HEK293 (cell line): ENCODE data around the gene RFTN1.

Experiments used
- CTCF ChIA-PET: fragments of 350-600 bp; formaldehyde crosslinking; extraction: SDS; loops from one replicate; lab custom pipeline; 2021; ENCODE audit warnings: antibody characterized with exemption; lab: Yijun Ruan, JAX
- POLR2A ChIA-PET: fragments of 300-600 bp; formaldehyde crosslinking; extraction: SDS; loops from one replicate; lab custom pipeline; 2020; ENCODE audit warnings: antibody characterized with exemption, inconsistent platforms; lab: Yijun Ruan, JAX
- H3K27ac ChIP-seq: fragments of 200-500 bp; sonication (Bioruptor generic); 2 replicates; pipeline ENCODE4 v1.5.1; 2014; ENCODE audit warnings: low read depth, low read length, control low read depth, inconsistent platforms; ENCODE audit errors: extremely low read depth
- H3K36me3 ChIP-seq, 2 experiments: fragments of 200-500 bp in 1 of 2; sonication (Bioruptor generic) in 1 of 2; 1 replicate in 1 of 2; 2 replicates in 1 of 2; pipeline ENCODE4 v1.5.1; 2014 to 2017; ENCODE audit warnings: inconsistent platforms in 2 of 2, low read length in 2 of 2; ENCODE audit not compliant: control insufficient read depth in 2 of 2, insufficient read depth in 1 of 2
- H3K4me1 ChIP-seq: fragments of 200-500 bp; sonication (Bioruptor generic); 2 replicates; pipeline ENCODE4 v1.5.1; 2014; ENCODE audit warnings: mild to moderate bottlenecking, low read length, inconsistent platforms; ENCODE audit not compliant: control insufficient read depth, insufficient read depth
- H3K4me3 ChIP-seq: 2 replicates; pipeline ENCODE4 v1.5.1; 2011; ENCODE audit warnings: low read depth, mild to moderate bottlenecking, control low read depth, low read length, moderate library complexity
- H3K9me3 ChIP-seq: fragments of 200-500 bp; sonication (Bioruptor generic); 2 replicates; pipeline ENCODE4 v1.5.1; 2014; ENCODE audit warnings: low read depth, low read length, inconsistent platforms; ENCODE audit not compliant: control insufficient read depth, insufficient read depth
- EGR2 ChIP-seq: fragments of 450-650 bp; formaldehyde crosslinking; IDR thresholded peaks from 2 replicates; pipeline ENCODE4 v1.5.1; 2016; ENCODE audit warnings: low read depth, missing biosample characterization, missing genetic modification characterization
- KLF1 ChIP-seq: fragments of 450-650 bp; formaldehyde crosslinking; IDR thresholded peaks from 2 replicates; pipeline ENCODE4 v1.5.1; 2016; ENCODE audit warnings: missing biosample characterization, missing genetic modification characterization
- KLF16 ChIP-seq: fragments of 450-650 bp; formaldehyde crosslinking; IDR thresholded peaks from 2 replicates; pipeline ENCODE4 v1.5.1; 2017; ENCODE audit warnings: missing biosample characterization, missing genetic modification characterization
- TCF7L2 ChIP-seq: IDR thresholded peaks from 2 replicates; pipeline ENCODE4 v1.6.1; 2011; ENCODE audit warnings: low read depth, mild to moderate bottlenecking, inconsistent platforms, low read length, moderate library complexity, borderline replicate concordance
- ZFHX2 ChIP-seq: fragments of 450-650 bp; formaldehyde crosslinking; conservative IDR thresholded peaks from 2 replicates; pipeline ENCODE4 v1.5.1; 2016; ENCODE audit warnings: missing biosample characterization, missing genetic modification characterization
- ZNF10 ChIP-seq: fragments of 450-650 bp; formaldehyde crosslinking; IDR thresholded peaks from 2 replicates; pipeline ENCODE4 v1.5.1; 2017; ENCODE audit warnings: missing biosample characterization, missing genetic modification characterization
- ZNF138 ChIP-seq: fragments of 450-650 bp; formaldehyde crosslinking; IDR thresholded peaks from 2 replicates; pipeline ENCODE4 v1.5.1; 2016; ENCODE audit warnings: missing biosample characterization, missing genetic modification characterization, borderline replicate concordance
- ZNF221 ChIP-seq: fragments of 450-650 bp; formaldehyde crosslinking; IDR thresholded peaks from 2 replicates; pipeline ENCODE4 v1.5.1; 2017; ENCODE audit warnings: missing biosample characterization, missing genetic modification characterization, borderline replicate concordance
- ZNF239 ChIP-seq: fragments of 450-650 bp; formaldehyde crosslinking; IDR thresholded peaks from 2 replicates; pipeline ENCODE4 v1.5.1; 2016; ENCODE audit warnings: missing biosample characterization, missing genetic modification characterization
- ZNF248 ChIP-seq: fragments of 450-650 bp; formaldehyde crosslinking; IDR thresholded peaks from 2 replicates; pipeline ENCODE4 v1.5.1; 2017; ENCODE audit warnings: missing biosample characterization, missing genetic modification characterization
- ZNF292 ChIP-seq: fragments of 450-650 bp; formaldehyde crosslinking; IDR thresholded peaks from 2 replicates; pipeline ENCODE4 v1.5.1; 2016; ENCODE audit warnings: low read depth, missing biosample characterization, missing genetic modification characterization, borderline replicate concordance
- ZNF302 ChIP-seq: fragments of 450-650 bp; formaldehyde crosslinking; IDR thresholded peaks from 2 replicates; pipeline ENCODE4 v1.5.1; 2016; ENCODE audit warnings: missing biosample characterization, missing genetic modification characterization, low read depth
- ZNF391 ChIP-seq: fragments of 450-650 bp; formaldehyde crosslinking; IDR thresholded peaks from 2 replicates; pipeline ENCODE4 v1.5.1; 2016; ENCODE audit warnings: low read depth, missing biosample characterization, missing genetic modification characterization, borderline replicate concordance
- ZNF423 ChIP-seq: fragments of 450-650 bp; formaldehyde crosslinking; IDR thresholded peaks from 2 replicates; pipeline ENCODE4 v1.5.1; 2016; ENCODE audit warnings: missing biosample characterization, missing genetic modification characterization
- ZNF426 ChIP-seq: fragments of 450-650 bp; formaldehyde crosslinking; IDR thresholded peaks from 2 replicates; pipeline ENCODE4 v1.5.1; 2017; ENCODE audit warnings: missing biosample characterization, missing genetic modification characterization, mild to moderate bottlenecking, inconsistent platforms, moderate library complexity
- ZNF521 ChIP-seq: fragments of 450-650 bp; formaldehyde crosslinking; IDR thresholded peaks from 2 replicates; pipeline ENCODE4 v1.5.1; 2017; ENCODE audit warnings: missing biosample characterization, mild to moderate bottlenecking, missing genetic modification characterization
- ZNF639 ChIP-seq: fragments of 450-650 bp; formaldehyde crosslinking; IDR thresholded peaks from 2 replicates; pipeline ENCODE4 v1.5.1; 2016; ENCODE audit warnings: missing biosample characterization, missing genetic modification characterization
- ZNF776 ChIP-seq: fragments of 450-650 bp; formaldehyde crosslinking; IDR thresholded peaks from 2 replicates; pipeline ENCODE4 v1.5.0; 2017; ENCODE audit warnings: missing biosample characterization, missing genetic modification characterization, borderline replicate concordance
- ZNF777 ChIP-seq: fragments of 450-650 bp; formaldehyde crosslinking; IDR thresholded peaks from 2 replicates; pipeline ENCODE4 v1.5.1; 2017; ENCODE audit warnings: missing biosample characterization, missing genetic modification characterization, borderline replicate concordance
- ZXDB ChIP-seq: fragments of 450-650 bp; formaldehyde crosslinking; IDR thresholded peaks from 2 replicates; pipeline ENCODE4 v1.5.1; 2016; ENCODE audit warnings: missing biosample characterization, missing genetic modification characterization

RFTN1 gene

GRCh38 chr3:16428612-16429011 lies 84.9 kb downstream of the RFTN1 start:
- H3K27ac ChIP-seq = no peak overlapping the region
- H3K4me1 ChIP-seq = no peaks in the 10 kb centered on the region
- no peak for TF ChIP-seq TCF7L2
- TF ChIP-seq ZNF221 (tag by site-specific recombination) = no peak
- TF ChIP-seq ZNF248 = no peak
- no peak for TF ChIP-seq KLF1 (tag by site-specific recombination)
- no peak for TF ChIP-seq ZNF239 (tag by site-specific recombination)
- no peak for TF ChIP-seq ZNF776 (tag by site-specific recombination)
- no peak for TF ChIP-seq ZNF426 (tag by site-specific recombination)
- no peak for TF ChIP-seq ZNF10 (tag by site-specific recombination)
- H3K4me3 ChIP-seq = no peak overlapping the region
- POLR2A ChIA-PET = no interaction called here
- CTCF ChIA-PET = no interaction called here
- H3K36me3 ChIP-seq = peaks cover 0 to 4% of the 10 kb centered on the region in 2 experiments; a peak in 1 of 3 replicates
- no peaks in the 10 kb centered on the region for H3K9me3 ChIP-seq

GRCh38 chr3:16427103-16427965 lies 86.2 kb downstream of the RFTN1 start:
- Histone ChIP-seq H3K27ac (no peak overlapping the region), H3K9me3 (no peaks in the 10 kb centered on the region), H3K4me3 (no peak overlapping the region), H3K36me3 (peaks cover 0 to 4% of the 10 kb centered on the region in 2 experiments; a peak in 1 of 3 replicates), H3K4me1 (no peaks in the 10 kb centered on the region)
- ChIA-PET POLR2A (no interaction called here), CTCF (interaction anchor here (0.9 kb wide), 1 partner anchor 50 kb away, joined by 3 read pairs; no protein-coding TSS in a partner anchor)
- peak; percentile 47 for TF ChIP-seq ZFHX2 (tag by site-specific recombination)
- no peak for TF ChIP-seq ZNF138 (tag by site-specific recombination)
- TF ChIP-seq ZNF292 (tag by site-specific recombination) = no peak
- peak; percentile 79; the same call in 1 of the 2 replicates for TF ChIP-seq EGR2 (tag by site-specific recombination)
- no peak for TF ChIP-seq ZNF423
- TF ChIP-seq ZNF521 = no peak

GRCh38 chr3:16426665-16427064 lies 86.8 kb downstream of the RFTN1 start:
- POLR2A ChIA-PET = no interaction called here
- H3K4me1 ChIP-seq = no peaks in the 10 kb centered on the region
- no peak overlapping the region for H3K27ac ChIP-seq
- H3K36me3 ChIP-seq = peaks cover 0 to under 1% of the 10 kb centered on the region in 2 experiments; a peak in 1 of 3 replicates
- H3K4me3 ChIP-seq = no peak overlapping the region
- H3K9me3 ChIP-seq = no peaks in the 10 kb centered on the region
- no peak for TF ChIP-seq ZNF777 (tag by site-specific recombination)
- no peak for TF ChIP-seq ZNF391 (tag by site-specific recombination)
- no peak for TF ChIP-seq ZNF302
- no peak for TF ChIP-seq KLF16 (tag by site-specific recombination)
- no peak for TF ChIP-seq ZNF639 (tag by site-specific recombination)
- no peak for TF ChIP-seq ZXDB (tag by site-specific recombination)
- CTCF ChIA-PET = no interaction called here
